Testis (tissue), 3 donors: ENCODE results near the gene PRKAG2. TPM values are rescaled to one million over a fixed set of nuclear protein-coding genes. Genes with fewer than 3 reads are reported as not detected.

ENCODE experiments used
- DNase-seq: peaks from one replicate; pipeline ENCODE4 v3.0.0-alpha.2; 2019
- H3K27ac ChIP-seq, 2 donors: fragments of 200-600 bp; sonication (generic); one replicate each; pipeline ENCODE4 v1.5.1; 2019
- H3K27me3 ChIP-seq: fragments of 200-600 bp; sonication (generic); one replicate; pipeline ENCODE4 v1.5.1; 2019
- H3K36me3 ChIP-seq: fragments of 200-600 bp; sonication (generic); one replicate; pipeline ENCODE4 v1.5.1; 2017; ENCODE audit warnings: low read depth; ENCODE audit errors: missing control alignments
- H3K4me1 ChIP-seq: fragments of 200-600 bp; sonication (generic); one replicate; pipeline ENCODE4 v1.5.1; 2019
- H3K4me3 ChIP-seq, 2 donors: fragments of 200-600 bp; sonication (generic); one replicate each; pipeline ENCODE4 v1.5.1; 2017 to 2019
- H3K9me3 ChIP-seq: fragments of 200-600 bp; sonication (generic); one replicate; pipeline ENCODE4 v1.5.1; 2017
- CTCF ChIP-seq, 3 experiments: fragments of 450-650 bp in 2 of 3; fragments of 200-600 bp in 1 of 3; sonication (generic) in 1 of 3; IDR thresholded peaks; one replicate each; pipeline ENCODE4 v1.5.1; 2016 to 2019; ENCODE audit warnings: antibody characterized with exemption in 3 of 3, mild to moderate bottlenecking in 2 of 3, moderate library complexity in 1 of 3
- POLR2A ChIP-seq: fragments of 450-650 bp; IDR thresholded peaks from one replicate; pipeline ENCODE4 v1.6.1; 2017; ENCODE audit warnings: antibody characterized with exemption, mild to moderate bottlenecking, moderate library complexity
- WGBS, 2 donors: methylation state at CpG; one replicate each; pipeline ENCODE4 v1.1.5; 2018; 5-methylcytosine and 5-hydroxymethylcytosine counted together
- intact Hi-C: fragments of 100-400 bp; cut with DNase I; formaldehyde crosslinking; loops from one replicate; pipeline ENCODE4 v1.15.1; 2023; ENCODE audit warnings: low total_unique reads
- polyA plus RNA-seq: library from polyadenylated mRNA; stranded (reverse); fragments of 350-450 nt; fragmentation: Illumina TruSeq; extraction: RNeasy Lipid Tissue Mini Kit (QIAGEN cat#74804); gene quantifications from one replicate; pipeline ENCODE4 v1.2.3, GENCODE V29; 2014; ENCODE audit warnings: low read depth, low replicate concordance; ENCODE audit not compliant: insufficient read depth
- total RNA-seq, 2 donors: library from RNA; depleted of rRNA; stranded (reverse); fragments of >200 nt; gene quantifications; one replicate each; pipeline ENCODE4 v1.2.3, GENCODE V29; 2016

Gene PRKAG2
- total and polyA plus RNA-seq, 3 donors from 2014 or later, result 27.9 to 28.7 (median 28.6) TPM

DNA sequence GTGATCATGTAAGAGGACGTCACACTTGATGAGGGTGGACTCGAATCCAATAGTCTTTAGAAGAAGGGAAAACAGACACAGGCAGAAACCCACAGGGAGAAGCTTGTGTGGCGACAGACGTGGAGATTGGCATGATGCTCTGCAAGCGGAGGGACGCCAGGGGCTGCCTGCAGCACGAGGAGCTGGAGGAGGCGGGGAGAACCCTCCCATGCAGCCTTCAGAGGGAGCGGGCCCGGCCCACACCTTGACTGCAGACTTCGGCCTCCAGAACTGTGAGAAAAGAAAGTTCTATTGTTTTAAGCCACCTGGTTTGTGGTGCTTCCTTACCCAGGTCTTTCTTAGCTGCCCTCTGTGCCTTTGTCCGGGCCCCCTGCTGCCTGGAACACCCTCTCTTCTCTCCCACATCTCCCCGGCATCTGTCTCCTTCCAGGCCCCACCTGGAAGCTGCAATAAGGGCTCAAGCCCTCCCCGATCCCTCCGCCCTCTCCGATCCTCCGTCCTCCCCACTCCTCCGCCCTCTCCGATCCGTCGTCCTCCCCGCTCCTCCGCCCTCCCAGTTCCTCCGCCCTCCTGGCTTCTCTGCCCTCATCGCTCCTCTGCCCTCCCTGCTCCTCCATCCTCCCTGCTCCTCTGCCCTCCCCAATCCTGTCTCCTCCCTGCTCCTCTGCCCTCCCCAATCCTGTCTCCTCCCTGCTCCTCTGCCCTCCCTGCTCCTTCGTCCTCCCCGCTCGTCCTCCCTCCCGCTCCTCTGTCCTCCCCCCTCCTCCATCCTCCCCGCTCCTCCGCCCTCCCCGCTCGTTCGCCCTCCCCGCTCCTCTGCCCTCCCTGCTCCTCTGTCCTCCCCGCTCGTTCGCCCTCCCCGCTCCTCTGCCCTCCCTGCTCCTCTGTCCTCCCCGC is 17.4 kb upstream of the PRKAG2 start:
- 80 to 82% methylated on average over 40 of the region's 40 CpGs for WGBS, 2 donors
- Histone ChIP-seq H3K27ac (no peak overlapping the region), H3K27me3 (no peaks in the 10 kb centered on the region), H3K36me3 (no peaks in the 10 kb centered on the region), H3K4me3 (no peak overlapping the region), H3K4me1 (no peaks in the 10 kb centered on the region), H3K9me3 (no peaks in the 10 kb centered on the region)
- no peak for TF ChIP-seq CTCF (IDR thresholded peaks at IDR 0.05)
- no peak for TF ChIP-seq POLR2A
- intact Hi-C loops, result no loop called here
- no peak for DNase-seq

- intact Hi-C loops, result no loop called here
- TF ChIP-seq POLR2A (no peak), CTCF (IDR thresholded peaks at IDR 0.05) (no peak)
- 86 to 88% methylated on average over 8 to 9 of the region's 9 CpGs for WGBS, 2 donors
- Histone ChIP-seq H3K27ac (no peak overlapping the region), H3K9me3 (no peaks in the 10 kb centered on the region), H3K4me1 (no peaks in the 10 kb centered on the region), H3K4me3 (no peak overlapping the region), H3K36me3 (no peaks in the 10 kb centered on the region), H3K27me3 (no peaks in the 10 kb centered on the region)
- no peak for DNase-seq
Measured at GRCh38 chr7:151893405-151893923, 16.5 kb upstream of the PRKAG2 start.

- 53 to 62% methylated on average over 9 of the region's 9 CpGs for WGBS, 2 donors
- Histone ChIP-seq H3K9me3 (no peaks in the 10 kb centered on the region), H3K27ac (no peak overlapping the region), H3K4me3 (no peak overlapping the region), H3K27me3 (no peaks in the 10 kb centered on the region), H3K36me3 (no peaks in the 10 kb centered on the region), H3K4me1 (no peaks in the 10 kb centered on the region)
- DNase-seq, result no peak
- intact Hi-C loops, result no loop called here
- no peak for TF ChIP-seq POLR2A
Measured at GRCh38 chr7:151891753-151892152, 14.8 kb upstream of the PRKAG2 start.

DNA sequence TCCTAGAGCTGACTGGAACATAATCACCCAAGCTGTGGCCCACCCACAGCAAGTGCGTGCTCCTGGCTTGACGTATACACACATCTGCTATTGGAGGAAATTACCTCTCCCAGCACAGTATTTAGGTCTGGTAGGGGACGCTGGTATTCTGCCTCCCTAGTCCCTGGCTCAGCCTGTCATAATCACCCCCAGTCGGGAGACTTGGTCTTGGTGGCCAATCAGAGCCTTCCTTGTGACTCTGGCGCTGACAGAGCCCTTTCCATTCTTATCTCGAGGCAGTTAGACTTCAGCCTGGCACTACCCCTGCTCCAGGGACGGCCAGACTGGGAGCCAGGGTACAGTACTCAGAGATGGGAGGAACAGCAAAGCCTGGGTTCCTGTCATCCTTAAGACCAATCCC is 14.3 kb upstream of the PRKAG2 start:
- Histone ChIP-seq H3K27ac (no peak overlapping the region), H3K4me1 (no peaks in the 10 kb centered on the region), H3K27me3 (no peaks in the 10 kb centered on the region), H3K9me3 (no peaks in the 10 kb centered on the region), H3K36me3 (no peaks in the 10 kb centered on the region), H3K4me3 (no peak overlapping the region)
- TF ChIP-seq CTCF (IDR thresholded peaks at IDR 0.05) (no peak), POLR2A (no peak)
- 67 to 72% methylated on average over 7 of the region's 7 CpGs for WGBS, 2 donors
- intact Hi-C loops, result no loop called here
- DNase-seq, result no peak

DNA sequence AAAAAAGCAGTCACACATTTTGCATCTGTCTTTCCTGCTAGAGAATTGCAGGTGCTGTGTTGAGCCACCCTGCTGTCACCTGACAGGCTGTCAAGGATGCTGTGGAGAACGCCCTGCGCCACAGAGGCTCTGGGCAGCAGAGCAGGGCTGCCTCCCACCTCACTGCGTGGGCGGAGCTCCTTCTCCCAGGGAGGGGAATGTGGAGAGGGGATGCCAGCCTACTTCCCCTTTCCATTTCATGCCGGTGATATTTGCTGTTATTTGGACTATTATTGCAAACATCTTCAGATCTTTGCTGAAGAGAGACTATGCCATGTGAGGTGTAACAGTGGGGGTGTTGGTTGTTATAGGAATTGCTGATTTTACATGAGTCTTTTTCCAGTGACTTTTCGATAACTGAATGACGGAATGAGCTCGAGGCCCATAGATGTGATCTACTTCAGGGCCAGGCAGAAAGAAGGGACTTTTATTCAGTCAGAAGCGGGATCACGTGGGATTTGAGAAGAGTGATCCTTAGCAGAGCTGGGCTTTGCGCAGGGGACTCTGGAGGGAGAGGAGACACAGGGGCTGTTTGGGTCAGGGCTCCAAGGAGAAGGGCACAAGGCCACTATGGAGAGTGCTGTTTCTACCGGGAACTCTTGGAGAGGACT is 13.6 kb upstream of the PRKAG2 start:
- DNase-seq, result no peak
- Histone ChIP-seq H3K9me3 (no peaks in the 10 kb centered on the region), H3K27me3 (no peaks in the 10 kb centered on the region), H3K36me3 (no peaks in the 10 kb centered on the region), H3K27ac (no peak overlapping the region), H3K4me3 (no peak overlapping the region), H3K4me1 (no peaks in the 10 kb centered on the region)
- TF ChIP-seq CTCF (IDR thresholded peaks at IDR 0.05), result no peak
- no peak for TF ChIP-seq POLR2A
- WGBS, 2 donors, result 69 to 71% methylated on average over 12 of the region's 12 CpGs
- intact Hi-C loops, result no loop called here
